DND-41 (cell line): ENCODE measurements around the gene H6PD.

Experiments
- CTCF ChIP-seq: IDR thresholded peaks from 2 replicates; pipeline ENCODE4 v1.5.1; 2012; ENCODE audit warnings: borderline replicate concordance, low read length, moderate library complexity, mild to moderate bottlenecking; ENCODE audit not compliant: poor library complexity, severe bottlenecking; ENCODE audit errors: extremely low read depth
- EZH2 ChIP-seq: IDR thresholded peaks from 3 replicates; pipeline ENCODE4 v1.6.1; 2012; ENCODE audit warnings: borderline replicate concordance, low read depth, mild to moderate bottlenecking, moderate library complexity, low read length, inconsistent platforms; ENCODE audit not compliant: severe bottlenecking

GRCh38 chr1:9253453-9254105, 19.0 kb downstream of the H6PD start:
- TF ChIP-seq CTCF (no peak), EZH2 (no peak)
